ENCODE data around the gene KCMF1.

Gene KCMF1

DNA sequence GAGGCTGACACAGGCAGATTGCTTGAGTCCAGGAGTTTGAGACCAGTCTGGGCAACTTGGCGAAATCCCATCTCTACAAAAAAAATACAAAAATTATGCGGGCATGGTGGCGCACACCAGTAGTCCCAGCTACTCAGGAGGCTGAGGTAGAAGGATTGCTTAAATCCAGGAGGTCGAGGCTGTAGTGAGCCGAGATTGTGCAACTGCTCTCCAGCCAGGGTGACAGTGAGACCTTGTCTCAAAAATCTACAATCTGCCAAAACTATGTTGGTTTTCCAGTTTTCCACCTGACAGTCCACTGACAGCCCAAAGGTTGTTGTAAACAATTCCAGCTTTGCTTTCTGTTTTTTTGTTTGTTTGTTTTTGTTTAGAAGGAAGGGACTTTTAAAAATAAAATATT lies 51.3 kb downstream of the KCMF1 start:
- no peak for DNase-seq (ENCODE audit: low read depth)

- DNase-seq (ENCODE audit: low read depth): no peak
Measured at GRCh38 chr2:85024372-85025047, 53.5 kb downstream of the KCMF1 start.

- no peak for DNase-seq (ENCODE audit: low read depth)
Measured at GRCh38 chr2:85032621-85033020, 61.7 kb downstream of the KCMF1 start.

GRCh38 chr2:85033388-85033787 lies 62.4 kb downstream of the KCMF1 start:
- no peak for DNase-seq (ENCODE audit: low read depth)

DNA sequence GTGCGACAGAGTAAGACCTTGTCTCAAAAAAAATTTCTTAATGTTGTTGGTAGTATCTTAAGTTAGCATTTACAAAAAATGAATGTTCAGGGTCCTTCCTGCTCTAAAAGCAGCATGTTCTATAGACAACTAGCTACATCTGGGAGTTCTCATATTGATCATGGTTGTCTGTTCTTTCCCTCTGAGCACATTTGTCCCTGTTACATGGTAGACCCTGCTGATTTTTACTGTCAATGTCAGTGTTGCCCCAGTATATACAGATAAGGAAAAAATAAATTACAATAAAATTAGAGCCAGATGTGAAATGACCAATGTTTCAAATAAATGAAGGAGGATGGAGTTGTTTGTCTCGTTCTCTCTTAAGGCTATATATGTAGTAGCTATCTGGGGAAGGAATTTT lies 63.2 kb downstream of the KCMF1 start:
- no peak for DNase-seq (ENCODE audit: low read depth)

DNA sequence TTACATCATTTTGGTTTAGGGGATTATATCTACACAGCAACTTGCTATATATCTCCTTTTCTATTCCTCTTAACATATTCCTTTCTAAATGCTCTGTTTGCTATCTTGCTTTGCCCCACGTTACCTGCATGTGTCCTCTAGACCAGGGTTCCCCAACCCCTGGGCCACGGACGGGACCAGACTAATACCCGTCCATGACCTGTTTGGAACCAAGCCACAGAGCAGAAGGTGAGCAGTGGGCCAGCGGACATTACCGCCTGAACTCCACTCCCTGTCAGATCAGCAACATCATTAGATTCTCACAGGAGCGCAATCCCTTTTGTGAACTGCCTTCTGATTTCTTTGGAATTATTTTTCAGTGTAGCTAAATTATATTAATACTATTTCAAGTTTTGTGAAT lies 66.7 kb downstream of the KCMF1 start:
- no peak for DNase-seq (ENCODE audit: low read depth)

- no peak for DNase-seq (ENCODE audit: low read depth)
Measured at GRCh38 chr2:85042330-85042729, 71.4 kb downstream of the KCMF1 start.

DNA sequence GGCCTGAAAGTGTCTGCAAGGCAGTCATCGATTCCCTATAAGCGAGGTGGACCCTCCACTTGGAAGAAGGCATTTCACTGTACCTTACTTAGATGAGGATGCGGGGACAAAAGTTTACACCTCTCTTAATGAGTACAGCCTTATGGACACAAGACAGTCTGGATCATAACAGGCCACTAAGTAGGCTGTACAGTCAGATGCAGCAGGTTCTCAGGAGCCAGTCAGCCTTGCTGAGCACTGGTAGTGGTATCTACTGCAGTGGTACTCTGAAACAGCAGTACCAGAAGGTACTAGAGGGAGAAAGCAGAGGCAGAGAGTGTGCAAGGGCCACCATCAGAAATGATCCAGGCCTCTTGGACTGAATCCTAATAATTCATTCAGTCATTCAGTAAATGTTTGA lies 77.6 kb downstream of the KCMF1 start:
- DNase-seq (ENCODE audit: low read depth): no peak

- no peak for DNase-seq (ENCODE audit: low read depth)
Measured at GRCh38 chr2:85049236-85049635, 78.3 kb downstream of the KCMF1 start.

DNA sequence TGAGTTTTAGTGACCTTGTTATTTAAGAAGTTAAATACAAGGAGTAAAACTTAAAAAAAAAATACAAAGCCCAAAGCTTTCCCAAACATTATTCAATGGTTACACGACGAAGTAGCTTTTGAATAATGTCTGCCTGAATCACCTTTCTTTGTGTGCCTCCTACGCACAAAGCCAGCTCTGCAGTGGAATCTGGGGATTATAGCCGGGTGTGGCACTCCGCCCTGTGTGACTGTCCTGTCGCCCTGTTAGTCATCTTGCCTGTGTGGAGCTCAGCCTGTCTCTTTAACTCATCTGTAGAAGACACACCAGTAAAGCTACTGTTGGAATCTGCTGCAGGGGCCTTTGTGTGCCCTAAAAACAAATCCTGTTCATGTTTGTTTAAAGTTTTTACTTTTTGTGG lies 82.8 kb downstream of the KCMF1 start:
- DNase-seq (ENCODE audit: low read depth): peak; percentile 2

GRCh38 chr2:85057226-85057962 lies 86.4 kb downstream of the KCMF1 start:
- no peak for DNase-seq (ENCODE audit: low read depth)

GRCh38 chr2:85061896-85062295 lies 90.9 kb downstream of the KCMF1 start:
- DNase-seq (ENCODE audit: low read depth): no peak

DNA sequence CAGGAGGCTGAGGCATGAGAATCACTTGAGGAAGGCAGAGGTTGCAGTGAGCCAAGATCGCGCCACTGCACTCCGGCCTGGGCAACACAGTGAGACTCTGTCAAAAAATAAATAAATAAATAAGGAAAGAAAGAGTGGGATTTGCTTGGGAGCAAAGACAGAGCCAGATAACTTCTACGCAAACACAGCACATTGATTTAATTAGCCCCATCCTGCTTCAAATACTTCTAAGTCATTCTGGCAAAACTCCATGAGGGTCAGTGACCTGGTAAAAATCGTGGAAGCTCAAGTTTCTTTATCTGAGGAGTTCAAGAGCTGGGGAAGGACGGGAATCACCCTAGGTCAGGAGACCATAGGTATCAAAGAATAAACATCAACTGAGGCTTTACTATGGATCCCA lies 91.6 kb downstream of the KCMF1 start:
- no peak for DNase-seq (ENCODE audit: low read depth)

DNA sequence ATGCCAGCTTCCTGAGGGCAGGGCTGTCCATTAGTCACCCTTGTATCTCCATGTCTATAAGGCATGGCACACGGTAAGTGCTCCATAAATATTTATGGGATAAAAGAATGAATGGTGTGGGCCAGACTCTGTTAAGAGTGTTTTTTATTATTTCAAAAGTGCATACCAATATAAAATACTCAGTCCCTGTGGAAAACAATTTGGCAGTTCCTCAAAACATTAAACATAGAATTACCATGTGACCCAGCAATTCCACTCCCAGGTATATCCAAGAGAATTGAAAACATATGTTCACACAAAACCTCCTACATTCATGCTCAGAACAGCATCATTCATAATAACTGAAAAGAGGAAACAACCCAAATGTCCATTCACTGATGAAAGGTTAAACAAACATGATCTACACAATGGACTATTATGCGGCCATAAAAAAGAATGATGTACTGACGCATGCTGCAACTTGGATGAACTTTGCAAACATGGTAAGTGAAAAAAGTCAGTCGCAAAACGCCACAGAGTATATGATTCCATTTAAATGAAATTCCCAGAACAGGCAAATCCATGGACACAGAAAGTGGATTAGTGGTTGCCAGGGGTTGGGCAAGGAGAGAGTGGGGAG lies 93.1 kb downstream of the KCMF1 start:
- DNase-seq (ENCODE audit: low read depth): no peak

- no peak for DNase-seq (ENCODE audit: low read depth)
Measured at GRCh38 chr2:85064927-85065577, 94.1 kb downstream of the KCMF1 start.

DNA sequence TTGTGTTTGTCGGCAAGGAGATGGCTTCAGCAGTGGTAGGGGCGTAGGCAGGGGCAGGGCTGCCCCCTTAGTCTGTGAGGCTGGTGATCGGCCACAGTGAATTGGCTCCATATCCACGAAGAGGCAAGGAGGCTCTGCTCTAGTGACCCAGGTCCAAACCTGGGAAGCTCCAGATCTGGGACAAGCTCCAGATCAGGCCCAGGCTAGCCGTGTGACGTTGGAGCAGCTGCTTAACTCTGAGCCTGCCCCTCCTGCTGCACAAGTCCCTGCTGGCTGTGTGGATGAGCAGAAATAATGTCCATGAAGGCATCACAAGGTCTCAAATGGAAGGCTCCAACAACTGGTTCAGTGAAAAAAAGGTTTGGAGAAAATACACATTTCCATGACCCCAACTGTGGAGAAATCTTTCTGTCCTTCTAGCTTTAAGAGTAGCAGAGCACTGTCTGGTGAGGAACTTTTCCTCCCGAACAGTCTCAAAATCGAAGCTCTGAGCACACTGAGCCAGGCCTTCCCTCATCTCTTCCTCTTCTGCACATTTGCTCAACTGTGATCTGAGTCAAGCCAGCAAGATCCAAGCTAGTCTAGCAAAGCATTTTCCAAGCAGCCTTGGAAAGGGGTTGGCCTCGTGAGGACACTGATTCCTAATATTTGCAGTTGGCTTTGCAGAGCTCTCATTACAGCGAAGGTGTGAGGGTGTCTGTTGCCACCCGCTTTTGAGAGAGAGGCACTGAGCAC lies 95.2 kb downstream of the KCMF1 start:
- no peak for DNase-seq (ENCODE audit: low read depth)

GRCh38 chr2:85066874-85067351 lies 96.0 kb downstream of the KCMF1 start:
- peak; percentile 25 for DNase-seq (ENCODE audit: low read depth)

- DNase-seq (ENCODE audit: low read depth): no peak
Measured at GRCh38 chr2:85071096-85071495, 100.1 kb downstream of the KCMF1 start.

- no peak for DNase-seq (ENCODE audit: low read depth)
Measured at GRCh38 chr2:85073033-85073432, 102.1 kb downstream of the KCMF1 start.

DNA sequence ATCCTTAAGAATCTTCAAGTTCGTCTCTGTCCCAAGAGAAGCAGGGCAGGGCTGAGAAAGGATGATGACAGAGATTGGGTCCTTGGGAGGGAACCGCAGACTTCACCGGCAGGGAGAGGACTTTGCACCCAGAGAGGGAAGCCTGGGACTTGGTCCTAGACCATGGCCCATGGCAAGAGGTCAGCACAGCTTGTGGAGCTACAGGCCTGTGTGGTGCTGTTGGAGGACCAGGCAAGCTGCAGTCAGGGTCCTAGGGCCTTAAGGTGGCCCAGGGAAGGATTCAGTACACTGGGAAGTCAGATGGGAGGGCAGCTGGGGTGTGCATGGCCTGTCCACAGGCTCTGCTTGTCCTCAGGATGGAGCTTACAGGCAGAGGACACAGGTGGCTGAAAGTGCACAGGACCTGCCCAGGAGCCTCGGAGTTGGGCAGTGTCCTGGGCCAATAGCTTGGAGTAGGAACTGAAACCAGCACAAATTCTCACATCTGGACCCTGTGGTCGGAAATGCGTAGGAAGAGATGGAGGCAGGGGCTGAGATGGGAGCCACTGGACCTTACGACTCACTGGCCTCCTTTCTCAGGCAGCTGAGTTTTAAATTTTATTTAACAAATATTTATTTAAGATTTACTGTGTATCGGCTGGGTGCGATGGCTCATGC lies 105.8 kb downstream of the KCMF1 start:
- DNase-seq (ENCODE audit: low read depth): no peak

DNA sequence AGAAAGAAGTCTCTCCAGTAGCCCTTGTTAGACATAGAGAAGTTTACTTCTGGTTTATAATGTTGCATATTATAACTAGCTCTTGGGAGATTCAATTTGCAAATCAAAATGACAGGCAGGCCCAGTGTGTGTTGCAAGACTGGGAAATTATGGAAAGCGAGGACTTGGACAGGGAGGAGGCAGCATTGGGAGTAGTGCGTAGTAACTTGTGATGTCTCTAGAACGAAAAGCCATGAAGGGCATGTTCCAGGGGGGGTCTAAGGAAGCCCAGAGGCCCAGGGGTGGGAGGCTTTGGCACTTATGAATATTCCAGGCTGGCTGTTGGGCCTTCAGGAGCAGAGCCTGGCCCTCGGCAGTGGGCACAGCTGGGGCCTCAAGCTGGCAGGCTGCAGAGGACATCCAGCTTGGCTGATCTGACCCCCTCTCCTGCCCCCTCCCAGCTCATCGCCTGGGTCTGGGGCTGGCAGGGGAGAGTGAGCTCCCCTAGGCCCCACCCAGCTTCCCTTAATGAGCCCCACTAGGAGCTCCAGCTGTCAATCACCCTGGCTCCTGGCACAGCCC lies 107.0 kb downstream of the KCMF1 start:
- no peak for DNase-seq (ENCODE audit: low read depth)
